Ishikawa (cell line): ENCODE measurements around the gene THRB.

Experiments used
- FOXM1 ChIP-seq: IDR thresholded peaks from 2 replicates; pipeline ENCODE4 v1.6.1; 2012; ENCODE audit warnings: low read depth, borderline replicate concordance
- RAD21 ChIP-seq: IDR thresholded peaks from 2 replicates; pipeline ENCODE4 v1.6.1; 2012; ENCODE audit warnings: low read depth
- TEAD4 ChIP-seq: IDR thresholded peaks from 2 replicates; pipeline ENCODE4 v1.6.1; 2012
- TF ChIP-seq, protein P1 (sequence below): IDR thresholded peaks from 2 replicates; pipeline ENCODE4 v1.6.1; 2012

DNA sequence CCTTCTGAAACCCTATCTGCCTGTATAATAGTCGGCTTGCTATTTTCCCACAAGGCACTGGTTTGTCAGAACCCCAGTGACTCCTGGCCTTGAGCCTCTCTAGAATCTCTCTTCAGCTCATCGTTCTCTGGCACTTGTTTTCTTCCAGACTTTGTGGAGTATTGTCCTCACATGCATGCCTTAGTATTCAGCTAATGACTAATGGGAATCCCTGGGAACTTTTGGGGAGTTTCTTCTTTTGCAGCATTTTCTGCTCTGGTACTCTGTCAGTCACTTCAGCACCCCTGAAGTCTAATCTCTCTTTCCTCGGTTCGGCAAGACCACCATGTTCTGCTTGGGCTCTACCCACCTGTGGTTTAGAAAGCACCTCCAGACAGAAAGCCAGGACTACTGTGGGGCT is 35.8 kb upstream of the THRB start:
- TF ChIP-seq FOXM1: no peak
- no peak for TF ChIP-seq RAD21
- TF ChIP-seq, protein P1, sequence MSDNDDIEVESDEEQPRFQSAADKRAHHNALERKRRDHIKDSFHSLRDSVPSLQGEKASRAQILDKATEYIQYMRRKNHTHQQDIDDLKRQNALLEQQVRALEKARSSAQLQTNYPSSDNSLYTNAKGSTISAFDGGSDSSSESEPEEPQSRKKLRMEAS: no peak
- no peak for TF ChIP-seq TEAD4
